Gastrocnemius medialis (tissue), 4 donors: Measurements from ENCODE around the gene ARL14EP.

Experiments
- CTCF ChIP-seq, 5 experiments: fragments of 450-650 bp in 3 of 5; fragments of 200-600 bp in 2 of 5; sonication (generic) in 2 of 5; IDR thresholded peaks in 4 of 5; conservative IDR thresholded peaks in 1 of 5; 1 replicate in 4 of 5; 2 replicates in 1 of 5; pipeline ENCODE4 v1.5.1; 2016 to 2019; ENCODE audit warnings: antibody characterized with exemption in 5 of 5, mild to moderate bottlenecking in 3 of 5, moderate library complexity in 3 of 5
- POLR2A ChIP-seq, 2 donors: fragments of 450-650 bp; IDR thresholded peaks; one replicate each; pipeline ENCODE4 v1.6.1; 2017; ENCODE audit warnings: antibody characterized with exemption in 2 of 2, mild to moderate bottlenecking in 2 of 2, moderate library complexity in 2 of 2

- TF ChIP-seq POLR2A (IDR thresholded peaks at IDR 0.05) (peak; percentile 79 to 82), CTCF (IDR thresholded peaks at IDR 0.05 in 4 of 5, conservative IDR thresholded peaks at IDR 0.05 in 1 of 5) (no peak)
These were observed at the start of gene ARL14EP for GRCh38 chr11:30322826-30323710.
